ENCODE measurements around the gene NCOA3.

Gene NCOA3

GRCh38 chr20:47682916-47683315, 181.2 kb downstream of the NCOA3 start:
- Histone ChIP-seq H3K9me3 (ENCODE audit: control insufficient read depth, low read length) (no peaks in the 10 kb centered on the region), H3K9ac (ENCODE audit: low read length) (no peak overlapping the region), H3K27me3 (ENCODE audit: control insufficient read depth, insufficient read depth, low read length) (no peaks in the 10 kb centered on the region), H3K4me3 (ENCODE audit: low read length) (no peak overlapping the region), H3K4me1 (ENCODE audit: control insufficient read depth, insufficient read depth, low read length) (no peaks in the 10 kb centered on the region), H3K36me3 (ENCODE audit: control insufficient read depth, insufficient read depth, low read length) (no peaks in the 10 kb centered on the region)

- Histone ChIP-seq H3K9me3 (ENCODE audit: control insufficient read depth, low read length) (no peaks in the 10 kb centered on the region), H3K27me3 (ENCODE audit: control insufficient read depth, insufficient read depth, low read length) (no peaks in the 10 kb centered on the region), H3K36me3 (ENCODE audit: control insufficient read depth, insufficient read depth, low read length) (peaks cover 5% of the 10 kb centered on the region), H3K4me1 (ENCODE audit: control insufficient read depth, insufficient read depth, low read length) (no peaks in the 10 kb centered on the region), H3K4me3 (ENCODE audit: low read length) (no peak overlapping the region), H3K9ac (ENCODE audit: low read length) (no peak overlapping the region)
These were observed 182.8 kb downstream of the NCOA3 start for GRCh38 chr20:47684306-47685080.

GRCh38 chr20:47686545-47686944, 184.9 kb downstream of the NCOA3 start:
- H3K27me3 ChIP-seq (ENCODE audit: control insufficient read depth, insufficient read depth, low read length): no peaks in the 10 kb centered on the region
- H3K9ac ChIP-seq (ENCODE audit: low read length): no peak overlapping the region
- H3K4me1 ChIP-seq (ENCODE audit: control insufficient read depth, insufficient read depth, low read length): no peaks in the 10 kb centered on the region
- H3K9me3 ChIP-seq (ENCODE audit: control insufficient read depth, low read length): no peaks in the 10 kb centered on the region
- no peak overlapping the region for H3K4me3 ChIP-seq (ENCODE audit: low read length)
- peaks cover 5% of the 10 kb centered on the region for H3K36me3 ChIP-seq (ENCODE audit: control insufficient read depth, insufficient read depth, low read length)

- H3K4me3 ChIP-seq (ENCODE audit: low read length): no peak overlapping the region
- no peaks in the 10 kb centered on the region for H3K9me3 ChIP-seq (ENCODE audit: control insufficient read depth, low read length)
- H3K9ac ChIP-seq (ENCODE audit: low read length): no peak overlapping the region
- no peaks in the 10 kb centered on the region for H3K4me1 ChIP-seq (ENCODE audit: control insufficient read depth, insufficient read depth, low read length)
- peaks cover 5% of the 10 kb centered on the region for H3K36me3 ChIP-seq (ENCODE audit: control insufficient read depth, insufficient read depth, low read length)
- H3K27me3 ChIP-seq (ENCODE audit: control insufficient read depth, insufficient read depth, low read length): no peaks in the 10 kb centered on the region
These were observed 185.7 kb downstream of the NCOA3 start for GRCh38 chr20:47687095-47687987.

- H3K27me3 ChIP-seq (ENCODE audit: control insufficient read depth, insufficient read depth, low read length): no peaks in the 10 kb centered on the region
- no peak overlapping the region for H3K9ac ChIP-seq (ENCODE audit: low read length)
- H3K4me3 ChIP-seq (ENCODE audit: low read length): no peak overlapping the region
- H3K36me3 ChIP-seq (ENCODE audit: control insufficient read depth, insufficient read depth, low read length): peaks cover 5% of the 10 kb centered on the region
- no peaks in the 10 kb centered on the region for H3K9me3 ChIP-seq (ENCODE audit: control insufficient read depth, low read length)
- H3K4me1 ChIP-seq (ENCODE audit: control insufficient read depth, insufficient read depth, low read length): no peaks in the 10 kb centered on the region
These were observed 187.0 kb downstream of the NCOA3 start for GRCh38 chr20:47688385-47689381.

- H3K9ac ChIP-seq (ENCODE audit: low read length): no peak overlapping the region
- no peaks in the 10 kb centered on the region for H3K27me3 ChIP-seq (ENCODE audit: control insufficient read depth, insufficient read depth, low read length)
- no peaks in the 10 kb centered on the region for H3K9me3 ChIP-seq (ENCODE audit: control insufficient read depth, low read length)
- no peak overlapping the region for H3K4me3 ChIP-seq (ENCODE audit: low read length)
- no peaks in the 10 kb centered on the region for H3K4me1 ChIP-seq (ENCODE audit: control insufficient read depth, insufficient read depth, low read length)
- peaks cover 5% of the 10 kb centered on the region for H3K36me3 ChIP-seq (ENCODE audit: control insufficient read depth, insufficient read depth, low read length)
These were observed 188.0 kb downstream of the NCOA3 start for GRCh38 chr20:47689731-47690130.

GRCh38 chr20:47691625-47692024, 189.9 kb downstream of the NCOA3 start:
- Histone ChIP-seq H3K9me3 (ENCODE audit: control insufficient read depth, low read length) (no peaks in the 10 kb centered on the region), H3K27me3 (ENCODE audit: control insufficient read depth, insufficient read depth, low read length) (no peaks in the 10 kb centered on the region), H3K9ac (ENCODE audit: low read length) (no peak overlapping the region), H3K4me1 (ENCODE audit: control insufficient read depth, insufficient read depth, low read length) (no peaks in the 10 kb centered on the region), H3K36me3 (ENCODE audit: control insufficient read depth, insufficient read depth, low read length) (peaks cover 5% of the 10 kb centered on the region), H3K4me3 (ENCODE audit: low read length) (no peak overlapping the region)

- Histone ChIP-seq H3K27me3 (ENCODE audit: control insufficient read depth, insufficient read depth, low read length) (no peaks in the 10 kb centered on the region), H3K4me1 (ENCODE audit: control insufficient read depth, insufficient read depth, low read length) (no peaks in the 10 kb centered on the region), H3K9ac (ENCODE audit: low read length) (no peak overlapping the region), H3K9me3 (ENCODE audit: control insufficient read depth, low read length) (no peaks in the 10 kb centered on the region), H3K36me3 (ENCODE audit: control insufficient read depth, insufficient read depth, low read length) (peaks cover under 1% of the 10 kb centered on the region), H3K4me3 (ENCODE audit: low read length) (no peak overlapping the region)
These were observed 192.5 kb downstream of the NCOA3 start for GRCh38 chr20:47694021-47694818.

GRCh38 chr20:47696856-47697255, 195.2 kb downstream of the NCOA3 start:
- Histone ChIP-seq H3K9ac (ENCODE audit: low read length) (no peak overlapping the region), H3K9me3 (ENCODE audit: control insufficient read depth, low read length) (no peaks in the 10 kb centered on the region), H3K4me1 (ENCODE audit: control insufficient read depth, insufficient read depth, low read length) (no peaks in the 10 kb centered on the region), H3K27me3 (ENCODE audit: control insufficient read depth, insufficient read depth, low read length) (no peaks in the 10 kb centered on the region), H3K36me3 (ENCODE audit: control insufficient read depth, insufficient read depth, low read length) (no peaks in the 10 kb centered on the region), H3K4me3 (ENCODE audit: low read length) (no peak overlapping the region)

- Histone ChIP-seq H3K36me3 (ENCODE audit: control insufficient read depth, insufficient read depth, low read length) (no peaks in the 10 kb centered on the region), H3K4me1 (ENCODE audit: control insufficient read depth, insufficient read depth, low read length) (no peaks in the 10 kb centered on the region), H3K4me3 (ENCODE audit: low read length) (no peak overlapping the region), H3K9me3 (ENCODE audit: control insufficient read depth, low read length) (no peaks in the 10 kb centered on the region), H3K27me3 (ENCODE audit: control insufficient read depth, insufficient read depth, low read length) (no peaks in the 10 kb centered on the region), H3K9ac (ENCODE audit: low read length) (no peak overlapping the region)
These were observed 196.5 kb downstream of the NCOA3 start for GRCh38 chr20:47698142-47698541.

- Histone ChIP-seq H3K27me3 (ENCODE audit: control insufficient read depth, insufficient read depth, low read length) (no peaks in the 10 kb centered on the region), H3K4me1 (ENCODE audit: control insufficient read depth, insufficient read depth, low read length) (no peaks in the 10 kb centered on the region), H3K9ac (ENCODE audit: low read length) (no peak overlapping the region), H3K9me3 (ENCODE audit: control insufficient read depth, low read length) (no peaks in the 10 kb centered on the region), H3K36me3 (ENCODE audit: control insufficient read depth, insufficient read depth, low read length) (no peaks in the 10 kb centered on the region), H3K4me3 (ENCODE audit: low read length) (no peak overlapping the region)
These were observed 198.1 kb downstream of the NCOA3 start for GRCh38 chr20:47699818-47700217.
